ENCODE results near the gene TADA2B.

- no peak for TF ChIP-seq CTCF (IDR thresholded peaks at IDR 0.05)
- no peak for TF ChIP-seq EP300 (IDR thresholded peaks at IDR 0.05)
- TF ChIP-seq POLR2A (IDR thresholded peaks at IDR 0.05) = no peak
These were observed 37.6 kb upstream of the TADA2B start for GRCh38 chr4:7005571-7005970.

Measured in sigmoid colon (tissue), 4 donors.